HEK293T (cell line): ENCODE measurements around the gene ATMIN.

Source experiments
- CTCF ChIA-PET: fragments of 350-600 bp; formaldehyde crosslinking; extraction: SDS; loops from one replicate; lab custom pipeline; 2021; ENCODE audit warnings: antibody characterized with exemption, inconsistent platforms; lab: Yijun Ruan, JAX
- POLR2A ChIA-PET: fragments of 350-600 bp; formaldehyde crosslinking; extraction: SDS; loops from one replicate; lab custom pipeline; 2020; ENCODE audit warnings: antibody characterized with exemption, inconsistent platforms; lab: Yijun Ruan, JAX
- DNase-seq: peaks from one replicate; pipeline ENCODE4 v3.0.0; 2012; ENCODE audit warnings: mixed read lengths; ENCODE audit errors: extremely low spot score
- ARNT ChIP-seq: fragments of 450-650 bp; IDR thresholded peaks from 2 replicates; pipeline ENCODE4 v1.6.1; 2017; ENCODE audit warnings: mild to moderate bottlenecking
- BHLHE40 ChIP-seq: fragments of 450-650 bp; IDR thresholded peaks from 2 replicates; pipeline ENCODE4 v1.6.1; 2016; ENCODE audit warnings: mild to moderate bottlenecking, moderate library complexity, borderline replicate concordance
- CTBP1 ChIP-seq: fragments of 450-650 bp; IDR thresholded peaks from 2 replicates; pipeline ENCODE4 v1.6.1; 2016; ENCODE audit warnings: borderline replicate concordance
- ELF4 ChIP-seq: fragments of 450-650 bp; IDR thresholded peaks from 2 replicates; pipeline ENCODE4 v1.6.1; 2017; ENCODE audit warnings: antibody characterized with exemption
- FOXA1 ChIP-seq: fragments of 450-650 bp; IDR thresholded peaks from 2 replicates; pipeline ENCODE4 v1.6.1; 2016; ENCODE audit warnings: mild to moderate bottlenecking
- HDGF ChIP-seq: fragments of 450-650 bp; IDR thresholded peaks from 2 replicates; pipeline ENCODE4 v1.6.1; 2017; ENCODE audit warnings: antibody characterized with exemption, borderline replicate concordance
- L3MBTL2 ChIP-seq: fragments of 450-650 bp; conservative IDR thresholded peaks from 2 replicates; pipeline ENCODE4 v1.6.1; 2016; ENCODE audit warnings: mild to moderate bottlenecking
- LEF1 ChIP-seq: fragments of 450-650 bp; IDR thresholded peaks from 2 replicates; pipeline ENCODE4 v1.6.1; 2017; ENCODE audit warnings: mild to moderate bottlenecking, borderline replicate concordance
- NFRKB ChIP-seq: fragments of 450-650 bp; IDR thresholded peaks from 2 replicates; pipeline ENCODE4 v1.6.1; 2016; ENCODE audit warnings: mild to moderate bottlenecking, moderate library complexity
- TARDBP ChIP-seq: fragments of 450-650 bp; IDR thresholded peaks from 2 replicates; pipeline ENCODE4 v1.6.1; 2016

The ATMIN gene

GRCh38 chr16:81095653-81095952 is 60.0 kb downstream of the ATMIN start:
- no peak for DNase-seq
- ChIA-PET POLR2A (no interaction called here), CTCF (no interaction called here)
- TF ChIP-seq ARNT: no peak

- no peak for TF ChIP-seq CTBP1
- TF ChIP-seq LEF1: peak; percentile 54; the same call in 1 of the 2 replicates
- peak; percentile 51; the same call in 1 of the 2 replicates for TF ChIP-seq L3MBTL2
- TF ChIP-seq BHLHE40: no peak
- TF ChIP-seq FOXA1: no peak
- DNase-seq: peak; percentile 97
- ChIA-PET POLR2A (no interaction called here), CTCF (no interaction called here)
Observed at GRCh38 chr16:81095953-81096714, 60.5 kb downstream of the ATMIN start, which contains the start of gene GCSH. GCSH (minus strand) TSS chr16:81096395; CDS start chr16:81096278, 117 bp downstream.

GRCh38 chr16:81096715-81097208 is 61.1 kb downstream of the ATMIN start:
- TF ChIP-seq TARDBP: no peak
- TF ChIP-seq NFRKB: no peak
- peak; percentile 79 for TF ChIP-seq L3MBTL2
- no peak for TF ChIP-seq HDGF
- TF ChIP-seq ELF4: no peak
- TF ChIP-seq ARNT: no peak
- ChIA-PET CTCF (no interaction called here), POLR2A (no interaction called here)

More at GRCh38 chr16:81096715-81097208, 61.1 kb downstream of the ATMIN start:
- no peak for DNase-seq
